AG10803 (cell line): ENCODE data around the gene PKD1.

ENCODE experiments used
- DNase-seq: peaks from one replicate; pipeline ENCODE4 v3.0.0; 2010; ENCODE audit warnings: low read depth
- H3K4me3 ChIP-seq: 2 replicates; pipeline ENCODE4 v1.5.1; 2011; ENCODE audit warnings: mild to moderate bottlenecking, low read length, control low read depth
- TF ChIP-seq, protein P1 (sequence below): conservative IDR thresholded peaks from 2 replicates; pipeline ENCODE4 v1.5.1; 2011; ENCODE audit warnings: mild to moderate bottlenecking, low read length, control low read depth, inconsistent platforms

PKD1 gene

DNA sequence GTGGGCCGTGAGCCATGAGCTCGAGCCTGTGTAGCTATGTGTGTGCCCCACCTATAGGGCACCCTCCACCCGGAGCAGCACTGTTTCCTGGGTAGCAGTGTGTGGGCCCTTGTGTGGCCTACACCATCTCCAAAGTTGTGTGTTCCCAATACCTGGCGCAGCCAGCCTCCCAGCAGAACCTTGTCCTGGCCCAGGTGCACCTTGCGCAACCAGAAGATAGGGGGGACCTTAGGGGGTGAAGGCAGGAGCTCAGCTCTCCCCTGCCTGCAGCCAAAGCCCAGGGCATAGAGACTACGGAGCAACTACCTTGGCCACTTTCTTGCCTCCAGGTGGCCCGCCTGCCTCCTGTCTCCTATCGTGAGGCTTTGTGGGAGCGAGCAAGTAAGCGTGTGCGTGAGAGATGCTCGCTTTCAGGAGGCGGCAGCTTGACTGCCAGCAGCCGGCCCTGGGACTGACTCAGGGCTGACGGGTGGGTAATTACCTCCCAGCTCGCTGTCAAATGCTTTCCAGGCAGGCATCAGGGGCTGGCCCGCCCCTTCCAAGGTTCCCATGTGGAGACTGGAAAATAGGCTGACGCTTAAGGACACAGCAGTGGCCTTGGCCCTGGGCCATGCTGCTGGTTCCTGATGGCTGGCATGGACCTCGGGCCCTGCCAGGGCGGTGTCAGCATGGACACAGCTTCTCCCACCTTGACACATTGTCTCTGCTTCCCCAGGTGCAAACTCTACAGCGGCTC lies 38.9 kb upstream of the PKD1 start:
- H3K4me3 ChIP-seq, result no peak overlapping the region
- TF ChIP-seq, protein P1, sequence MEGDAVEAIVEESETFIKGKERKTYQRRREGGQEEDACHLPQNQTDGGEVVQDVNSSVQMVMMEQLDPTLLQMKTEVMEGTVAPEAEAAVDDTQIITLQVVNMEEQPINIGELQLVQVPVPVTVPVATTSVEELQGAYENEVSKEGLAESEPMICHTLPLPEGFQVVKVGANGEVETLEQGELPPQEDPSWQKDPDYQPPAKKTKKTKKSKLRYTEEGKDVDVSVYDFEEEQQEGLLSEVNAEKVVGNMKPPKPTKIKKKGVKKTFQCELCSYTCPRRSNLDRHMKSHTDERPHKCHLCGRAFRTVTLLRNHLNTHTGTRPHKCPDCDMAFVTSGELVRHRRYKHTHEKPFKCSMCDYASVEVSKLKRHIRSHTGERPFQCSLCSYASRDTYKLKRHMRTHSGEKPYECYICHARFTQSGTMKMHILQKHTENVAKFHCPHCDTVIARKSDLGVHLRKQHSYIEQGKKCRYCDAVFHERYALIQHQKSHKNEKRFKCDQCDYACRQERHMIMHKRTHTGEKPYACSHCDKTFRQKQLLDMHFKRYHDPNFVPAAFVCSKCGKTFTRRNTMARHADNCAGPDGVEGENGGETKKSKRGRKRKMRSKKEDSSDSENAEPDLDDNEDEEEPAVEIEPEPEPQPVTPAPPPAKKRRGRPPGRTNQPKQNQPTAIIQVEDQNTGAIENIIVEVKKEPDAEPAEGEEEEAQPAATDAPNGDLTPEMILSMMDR, result no peak
- DNase-seq, result no peak

GRCh38 chr16:2173916-2174315 lies 38.2 kb upstream of the PKD1 start:
- TF ChIP-seq, protein P1, result no peak
- H3K4me3 ChIP-seq, result no peak overlapping the region
- no peak for DNase-seq

- no peak for DNase-seq
- TF ChIP-seq, protein P1, result no peak
- no peak overlapping the region for H3K4me3 ChIP-seq
These were observed 37.7 kb upstream of the PKD1 start for GRCh38 chr16:2173366-2173765.

DNA sequence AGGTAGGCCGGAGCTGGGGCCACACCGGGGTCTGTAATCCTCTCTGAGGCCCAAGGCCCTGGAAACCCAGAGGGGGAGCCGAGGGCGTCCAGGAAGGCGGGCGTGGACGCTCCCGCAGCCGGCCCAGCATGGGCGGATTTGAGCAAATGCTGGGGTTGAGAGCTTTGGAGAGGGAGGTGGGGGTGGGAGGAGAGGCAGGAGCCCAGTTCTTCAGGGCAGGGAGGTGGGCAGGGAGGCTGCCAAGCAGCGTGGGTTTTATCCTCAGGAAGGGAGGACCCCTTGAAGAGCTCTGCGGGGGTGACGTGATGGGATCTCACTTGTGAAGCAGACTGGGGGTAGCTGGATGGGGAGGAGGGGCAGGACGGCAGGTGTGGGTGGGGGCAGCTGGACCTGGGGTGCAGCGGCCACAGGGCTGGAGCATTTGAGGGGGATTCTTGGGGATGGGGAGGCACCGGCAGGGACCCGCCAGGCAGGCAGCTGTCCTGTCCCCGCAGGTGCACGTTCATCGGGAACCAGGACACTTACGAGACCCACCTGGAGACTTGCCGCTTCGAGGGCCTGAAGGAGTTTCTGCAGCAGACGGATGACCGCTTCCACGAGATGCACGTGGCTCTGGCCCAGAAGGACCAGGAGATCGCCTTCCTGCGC lies 37.1 kb upstream of the PKD1 start:
- TF ChIP-seq, protein P1, result no peak
- no peak overlapping the region for H3K4me3 ChIP-seq
- DNase-seq, result no peak

GRCh38 chr16:2171601-2172178 lies 36.0 kb upstream of the PKD1 start:
- TF ChIP-seq, protein P1, result no peak
- DNase-seq, result no peak
- H3K4me3 ChIP-seq, result no peak overlapping the region

GRCh38 chr16:2170587-2171435 lies 35.1 kb upstream of the PKD1 start:
- DNase-seq, result no peak
- H3K4me3 ChIP-seq, result no peak overlapping the region
- TF ChIP-seq, protein P1, result no peak
